ENCODE measurements around the gene KCP.

DNA sequence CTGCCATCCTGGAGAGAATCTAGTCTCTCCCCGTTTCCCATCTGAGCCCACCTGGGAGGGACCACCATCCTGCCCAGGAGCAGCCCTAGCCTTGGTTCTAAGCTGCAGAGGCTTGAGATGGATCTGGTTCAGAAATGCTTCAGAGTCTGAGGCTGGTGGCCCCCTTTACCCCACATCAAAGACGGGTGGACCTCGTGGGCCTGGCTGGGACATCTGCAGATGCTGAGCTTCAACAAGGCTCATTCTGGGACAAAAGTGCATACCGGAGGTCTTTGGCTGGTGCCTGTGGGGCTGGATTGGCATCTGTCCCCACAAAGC is 22.3 kb upstream of the KCP start:
- TF ChIP-seq, protein P1, sequence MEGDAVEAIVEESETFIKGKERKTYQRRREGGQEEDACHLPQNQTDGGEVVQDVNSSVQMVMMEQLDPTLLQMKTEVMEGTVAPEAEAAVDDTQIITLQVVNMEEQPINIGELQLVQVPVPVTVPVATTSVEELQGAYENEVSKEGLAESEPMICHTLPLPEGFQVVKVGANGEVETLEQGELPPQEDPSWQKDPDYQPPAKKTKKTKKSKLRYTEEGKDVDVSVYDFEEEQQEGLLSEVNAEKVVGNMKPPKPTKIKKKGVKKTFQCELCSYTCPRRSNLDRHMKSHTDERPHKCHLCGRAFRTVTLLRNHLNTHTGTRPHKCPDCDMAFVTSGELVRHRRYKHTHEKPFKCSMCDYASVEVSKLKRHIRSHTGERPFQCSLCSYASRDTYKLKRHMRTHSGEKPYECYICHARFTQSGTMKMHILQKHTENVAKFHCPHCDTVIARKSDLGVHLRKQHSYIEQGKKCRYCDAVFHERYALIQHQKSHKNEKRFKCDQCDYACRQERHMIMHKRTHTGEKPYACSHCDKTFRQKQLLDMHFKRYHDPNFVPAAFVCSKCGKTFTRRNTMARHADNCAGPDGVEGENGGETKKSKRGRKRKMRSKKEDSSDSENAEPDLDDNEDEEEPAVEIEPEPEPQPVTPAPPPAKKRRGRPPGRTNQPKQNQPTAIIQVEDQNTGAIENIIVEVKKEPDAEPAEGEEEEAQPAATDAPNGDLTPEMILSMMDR (IDR thresholded peaks at IDR 0.05; ENCODE audit: low read depth, low read length), result no peak
- TF ChIP-seq MAX (IDR thresholded peaks at IDR 0.05; ENCODE audit: low read depth, low read length), result no peak
- TF ChIP-seq POLR2A (IDR thresholded peaks at IDR 0.05; ENCODE audit: extremely low read depth, insufficient read length), result no peak
- TF ChIP-seq MYC (IDR thresholded peaks at IDR 0.05; ENCODE audit: low read depth, low read length), result no peak

Measured in NB4 (cell line).